K562 (cell line): Measurements from ENCODE around the gene ACBD3. TPM values are rescaled to one million over a fixed set of nuclear protein-coding genes. Genes with fewer than 3 reads are reported as not detected.
A peak's percentile ranks its signal among the peaks of the same experiment; 100 is the strongest.

ENCODE experiments used
- ARHGAP35 ChIP-seq: fragments of 450-650 bp; IDR thresholded peaks from 2 replicates; pipeline ENCODE4 v1.6.1; 2018; ENCODE audit not compliant: partially characterized antibody
- EHMT2 ChIP-seq: fragments of 450-650 bp; IDR thresholded peaks from 2 replicates; pipeline ENCODE4 v1.6.1; 2018; ENCODE audit warnings: antibody characterized with exemption
- ELF4 ChIP-seq: fragments of 450-650 bp; formaldehyde crosslinking; IDR thresholded peaks from 2 replicates; pipeline ENCODE4 v1.4.0; 2022; ENCODE audit warnings: missing genetic modification characterization
- ELK3 ChIP-seq: fragments of 450-650 bp; formaldehyde crosslinking; IDR thresholded peaks from 2 replicates; pipeline ENCODE4 v1.4.0; 2020; ENCODE audit warnings: mild to moderate bottlenecking
- HDAC1 ChIP-seq, 2 experiments: fragments of 450-650 bp; IDR thresholded peaks; 2 replicates each; pipeline ENCODE4 v1.6.1; 2016 to 2017; ENCODE audit warnings: inconsistent platforms in 1 of 2, mild to moderate bottlenecking in 1 of 2, moderate library complexity in 1 of 2
- HMGN3 ChIP-seq: IDR thresholded peaks from 2 replicates; pipeline ENCODE4 v1.6.1; 2011; ENCODE audit warnings: borderline replicate concordance, low read depth, mild to moderate bottlenecking, mixed read lengths, low read length; ENCODE audit not compliant: insufficient read length; ENCODE audit errors: extremely low read depth
- MAFF ChIP-seq: IDR thresholded peaks from 2 replicates; pipeline ENCODE4 v1.6.1; 2012; ENCODE audit warnings: low read length, improper control_type of control experiment
- MEIS2 ChIP-seq: fragments of 450-650 bp; IDR thresholded peaks from 2 replicates; pipeline ENCODE4 v1.6.1; 2014; ENCODE audit warnings: mild to moderate bottlenecking; ENCODE audit not compliant: partially characterized antibody
- NFIC ChIP-seq: fragments of 450-650 bp; IDR thresholded peaks from 2 replicates; pipeline ENCODE4 v1.6.1; 2017; ENCODE audit warnings: mild to moderate bottlenecking, inconsistent platforms
- NR1H2 ChIP-seq: sonication (generic); formaldehyde crosslinking; IDR thresholded peaks from 2 replicates; pipeline ENCODE4 v1.4.0; 2020; ENCODE audit warnings: mild to moderate bottlenecking, missing genetic modification reagents
- RBBP5 ChIP-seq: fragments of 200-600 bp; sonication (generic); IDR thresholded peaks from 2 replicates; pipeline ENCODE4 v1.6.1; 2012; ENCODE audit warnings: borderline replicate concordance, mild to moderate bottlenecking, low read length, control low read depth, inconsistent platforms; ENCODE audit not compliant: insufficient read depth, poor library complexity, severe bottlenecking
- SP1 ChIP-seq: sonication (generic); formaldehyde crosslinking; IDR thresholded peaks from 2 replicates; pipeline ENCODE4 v1.8.1; 2022; ENCODE audit warnings: mild to moderate bottlenecking, missing genetic modification reagents
- TAF15 ChIP-seq: fragments of 200-400 bp; formaldehyde crosslinking; IDR thresholded peaks from 2 replicates; pipeline ENCODE4 v1.6.1; 2017; ENCODE audit warnings: mild to moderate bottlenecking, low read depth, low read length, moderate library complexity
- TCF15 ChIP-seq: fragments of 250-450 bp; sonication (Bioruptor Pico); IDR thresholded peaks from 2 replicates; pipeline ENCODE4 v1.8.0; 2022; ENCODE audit warnings: moderate library complexity, mild to moderate bottlenecking, inconsistent platforms
- USF1 ChIP-seq: sonication (generic); formaldehyde crosslinking; IDR thresholded peaks from 2 replicates; pipeline ENCODE4 v1.9.0; 2022; ENCODE audit warnings: mild to moderate bottlenecking, missing genetic modification reagents
- YY1 ChIP-seq, 3 experiments: IDR thresholded peaks; 2 replicates each; pipeline ENCODE4 v1.6.1; 2011; ENCODE audit warnings: low read length in 2 of 3, mild to moderate bottlenecking in 2 of 3, moderate library complexity in 2 of 3, borderline replicate concordance in 1 of 3, control low read depth in 1 of 3, low read depth in 1 of 3; ENCODE audit not compliant: insufficient read depth in 3 of 3, insufficient replicate concordance in 2 of 3, control insufficient read depth in 1 of 3, insufficient read length in 1 of 3; ENCODE audit errors: extremely low read depth in 1 of 3
- ZNF175 ChIP-seq: fragments of 200-800 bp; sonication (Bioruptor generic); IDR thresholded peaks from 2 replicates; pipeline ENCODE4 v1.6.1; 2016; ENCODE audit warnings: low read depth, mild to moderate bottlenecking, missing genetic modification characterization, missing compliant biosample characterization
- ZNF280B ChIP-seq: fragments of 250-450 bp; sonication (Bioruptor Pico); IDR thresholded peaks from 2 replicates; pipeline ENCODE4 v1.5.1; 2021; ENCODE audit warnings: mild to moderate bottlenecking
- polyA plus RNA-seq, 8 experiments: library from polyadenylated mRNA; depleted of rRNA in 4 of 8; stranded (reverse) in 5 of 8; unstranded in 3 of 8; fragments of >200 nt; fragmentation: Nextera tagmentation in 2 of 8; fragmentation: Illumina TruSeq in 1 of 8; extraction: Ambion mirVana in 2 of 8; extraction: Trizol in 1 of 8; gene quantifications; 2 replicates each; pipeline versions ENCODE4 v1.2.1 to v1.2.3, GENCODE V29; 2011 to 2014; ENCODE audit warnings: inconsistent platforms in 1 of 8, missing spikeins in 1 of 8
- total RNA-seq, 7 experiments: library from RNA; depleted of rRNA in 6 of 7; stranded (reverse); fragments of >200 nt in 6 of 7; fragmentation: Illumina TruSeq in 2 of 7; extraction: Trizol in 2 of 7; gene quantifications; 2 replicates each; pipeline versions ENCODE4 v1.2.1 to v1.2.3, GENCODE V29; 2011 to 2021; ENCODE audit warnings: low replicate concordance in 1 of 7

The ACBD3 gene
- total and polyA plus RNA-seq, 9 of the 15 experiments (the other 6 are each of a cell fraction or from before 2014, with no cell fraction given), result 11.1 to 36.7 (median 26.9) TPM

- TF ChIP-seq YY1 (IDR thresholded peaks at IDR 0.05; ENCODE audit: borderline replicate concordance in 1 of 3, control insufficient read depth in 1 of 3, extremely low read depth in 1 of 3, insufficient read depth in 3 of 3, insufficient read length in 1 of 3, insufficient replicate concordance in 2 of 3, low read depth in 1 of 3, low read length in 2 of 3) (peak; percentile 71 to 94 (median 90)), ZNF175 (CRISPR knock-in tag) (no peak), HDAC1 (IDR thresholded peaks at IDR 0.05) (peak in 1 of 2 experiments; percentile 95; a peak in 2 of 4 replicates), MEIS2 (no peak), HMGN3 (peak; percentile 49), ELF4 (CRISPR knock-in tag) (peak; percentile 33; the same call in 1 of the 2 replicates), ARHGAP35 (no peak), USF1 (CRISPR knock-in tag) (no peak), SP1 (peak; percentile 56), ZNF280B (no peak), EHMT2 (peak; percentile 30; the same call in 1 of the 2 replicates), TAF15 (no peak), TCF15 (CRISPR knock-in tag) (no peak; the same call in 1 of the 2 replicates), MAFF (no peak), RBBP5 (peak; percentile 98), ELK3 (CRISPR knock-in tag) (no peak), NR1H2 (CRISPR knock-in tag) (no peak), NFIC (peak; percentile 60)
These were observed at the start of gene ACBD3 (continued) for GRCh38 chr1:226186124-226187018.
